GM23338 (cell line): ENCODE results near the gene FHIT. TPM values are rescaled to one million over a fixed set of nuclear protein-coding genes. Genes with fewer than 3 reads are reported as not detected.

Experiments
- ATAC-seq: fragments of 200-7000 bp; cut with Tn5 transposase; 3 replicates; pipeline ENCODE4 v1.9.1; 2020
- DNase-seq: peaks from one replicate; pipeline ENCODE4 v3.0.0-alpha.2; 2015; ENCODE audit warnings: low spot score
- H2AFZ ChIP-seq: fragments of 200-600 bp; sonication (generic); 2 replicates; pipeline ENCODE4 v1.8.0; 2016; ENCODE audit warnings: antibody characterized with exemption, mild to moderate bottlenecking, moderate library complexity
- H3F3A ChIP-seq: fragments of 200-600 bp; sonication (generic); replicated peaks from 2 replicates; pipeline ENCODE4 v1.8.0; 2017; ENCODE audit warnings: antibody characterized with exemption, mixed run types, low read depth
- H3K27ac ChIP-seq: fragments of 200-600 bp; sonication (generic); 2 replicates; pipeline ENCODE4 v1.6.1; 2016; ENCODE audit warnings: low read depth
- H3K27me3 ChIP-seq: fragments of 200-600 bp; sonication (generic); 2 replicates; pipeline ENCODE4 v1.8.0; 2016; ENCODE audit warnings: mild to moderate bottlenecking, mixed run types, moderate library complexity; ENCODE audit not compliant: insufficient read depth
- H3K36me3 ChIP-seq: fragments of 200-600 bp; sonication (generic); 2 replicates; pipeline ENCODE4 v1.8.0; 2016; ENCODE audit warnings: mild to moderate bottlenecking; ENCODE audit not compliant: insufficient read depth
- H3K4me1 ChIP-seq: fragments of 200-600 bp; sonication (generic); 2 replicates; pipeline ENCODE4 v1.8.0; 2016; ENCODE audit warnings: mild to moderate bottlenecking, moderate library complexity; ENCODE audit not compliant: insufficient read depth
- H3K4me2 ChIP-seq: fragments of 200-600 bp; sonication (generic); 2 replicates; pipeline ENCODE4 v1.7.1; 2017; ENCODE audit warnings: mixed run types
- H3K4me3 ChIP-seq: fragments of 200-600 bp; sonication (generic); 2 replicates; pipeline ENCODE4 v1.6.1; 2016; ENCODE audit warnings: mixed run types
- H3K79me2 ChIP-seq: fragments of 200-600 bp; sonication (generic); replicated peaks from 2 replicates; pipeline ENCODE4 v1.8.0; 2017; ENCODE audit warnings: mild to moderate bottlenecking; ENCODE audit not compliant: insufficient read depth
- H3K9me2 ChIP-seq: fragments of 200-600 bp; sonication (generic); 2 replicates; pipeline ENCODE4 v1.8.0; 2017; ENCODE audit not compliant: insufficient read depth
- H4K20me1 ChIP-seq: fragments of 200-600 bp; sonication (generic); replicated peaks from 2 replicates; pipeline ENCODE4 v1.8.0; 2017; ENCODE audit warnings: mild to moderate bottlenecking; ENCODE audit not compliant: insufficient read depth
- H3K27ac Mint-ChIP-seq: 2 replicates; pipeline ENCODE4 v1.8.0; 2020; ENCODE audit warnings: inconsistent platforms, mild to moderate bottlenecking, moderate library complexity, mixed read lengths
- H3K27me3 Mint-ChIP-seq: 3 replicates; pipeline ENCODE4 v1.8.0; 2022; ENCODE audit warnings: low read depth, mild to moderate bottlenecking, moderate library complexity, mixed read lengths, inconsistent platforms; ENCODE audit not compliant: insufficient read depth, poor library complexity
- H3K36me3 Mint-ChIP-seq: 3 replicates; pipeline ENCODE4 v1.8.0; 2021; ENCODE audit warnings: low read depth, mild to moderate bottlenecking, inconsistent platforms, moderate library complexity, mixed read lengths
- H3K4me1 Mint-ChIP-seq: 3 replicates; pipeline ENCODE4 v1.8.0; 2020; ENCODE audit warnings: mild to moderate bottlenecking, inconsistent platforms, mixed read lengths
- H3K4me3 Mint-ChIP-seq: 3 replicates; pipeline ENCODE4 v1.8.0; 2021; ENCODE audit warnings: moderate library complexity, mild to moderate bottlenecking, inconsistent platforms, mixed read lengths
- H3K9me3 Mint-ChIP-seq: 3 replicates; pipeline ENCODE4 v1.8.0; 2020; ENCODE audit warnings: moderate library complexity, mild to moderate bottlenecking, inconsistent platforms, mixed read lengths
- CREB1 ChIP-seq: fragments of 250-450 bp; sonication (Bioruptor Pico); IDR thresholded peaks from 2 replicates; pipeline ENCODE4 v1.5.0; 2020; ENCODE audit warnings: low read depth, mild to moderate bottlenecking, moderate library complexity
- JUNB ChIP-seq: IDR thresholded peaks from one replicate; pipeline ENCODE4 v1.6.1; 2016; ENCODE audit warnings: antibody characterized with exemption; ENCODE audit not compliant: unreplicated experiment
- POLR2AphosphoS5 ChIP-seq: IDR thresholded peaks from 2 replicates; pipeline ENCODE4 v1.6.1; 2016; ENCODE audit warnings: antibody characterized with exemption, low read depth
- ZNF114 ChIP-seq: fragments of 250-450 bp; sonication (Bioruptor Pico); IDR thresholded peaks from 2 replicates; pipeline ENCODE4 v1.5.0; 2020; ENCODE audit warnings: mild to moderate bottlenecking, moderate library complexity
- ZNF331 ChIP-seq: fragments of 250-450 bp; sonication (Bioruptor Pico); IDR thresholded peaks from 2 replicates; pipeline ENCODE4 v1.5.0; 2020; ENCODE audit warnings: low read depth, mild to moderate bottlenecking, moderate library complexity
- polyA plus RNA-seq: library from polyadenylated mRNA; unstranded; fragments of >200 nt; fragmentation: Nextera tagmentation; extraction: Ambion mirVana; gene quantifications from 2 replicates; pipeline ENCODE4 v1.2.1, GENCODE V29; 2016
- total RNA-seq: library from RNA; depleted of rRNA; stranded (reverse); fragments of >200 nt; shearing (Covaris generic); gene quantifications from 2 replicates; pipeline ENCODE4 v1.2.3, GENCODE V29; 2014
- TF ChIP-seq, protein P1 (sequence below): fragments of 250-450 bp; sonication (Bioruptor Pico); IDR thresholded peaks from 2 replicates; pipeline ENCODE4 v1.5.0; 2020; ENCODE audit warnings: mild to moderate bottlenecking, moderate library complexity
- TF ChIP-seq, protein P2 (sequence below): IDR thresholded peaks from one replicate; pipeline ENCODE4 v1.6.1; 2018; ENCODE audit warnings: antibody characterized with exemption; ENCODE audit not compliant: unreplicated experiment

Gene FHIT
- total and polyA plus RNA-seq, 2 experiments from 2014 or later = 3.0 to 8.3 TPM

DNA sequence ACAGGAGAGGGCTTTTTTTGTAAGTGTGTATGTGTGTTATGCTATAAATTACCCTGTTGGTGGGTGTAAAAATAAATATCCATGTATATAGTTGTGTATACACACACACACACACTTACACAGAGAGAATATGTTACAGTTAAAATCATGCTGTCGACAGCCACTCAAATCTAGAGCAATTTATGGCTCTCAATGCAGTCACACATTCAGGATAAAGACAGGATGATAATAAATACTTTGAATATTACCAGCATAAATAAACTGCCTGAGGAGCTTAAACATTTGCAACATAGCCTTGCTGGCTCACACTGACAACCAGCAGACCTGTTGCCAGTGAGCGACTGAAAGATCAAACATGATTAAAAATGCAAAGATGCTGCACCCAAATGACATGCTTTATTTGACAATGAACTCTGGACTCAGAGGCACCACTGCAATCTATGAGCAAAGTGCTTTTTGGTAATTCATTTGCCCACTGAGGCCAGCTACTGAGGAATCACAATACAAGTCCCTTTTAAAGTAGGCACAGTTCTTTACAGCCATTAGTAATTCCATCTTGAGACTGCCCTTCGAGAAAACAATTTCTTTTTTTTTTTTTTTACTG, 458.9 kb downstream of the FHIT start:
- Mint-ChIP-seq H3K9me3 (no peaks in the 10 kb centered on the region), H3K36me3 (no peaks in the 10 kb centered on the region), H3K27ac (no peak overlapping the region), H3K27me3 (no peaks in the 10 kb centered on the region), H3K4me3 (no peak overlapping the region), H3K4me1 (peaks cover 11% of the 10 kb centered on the region)
- TF ChIP-seq ZNF331 (CRISPR knock-in tag) (no peak), CREB1 (CRISPR knock-in tag) (no peak), JUNB (no peak), ZNF114 (CRISPR knock-in tag) (no peak), POLR2AphosphoS5 (no peak)
- TF ChIP-seq, protein P1, sequence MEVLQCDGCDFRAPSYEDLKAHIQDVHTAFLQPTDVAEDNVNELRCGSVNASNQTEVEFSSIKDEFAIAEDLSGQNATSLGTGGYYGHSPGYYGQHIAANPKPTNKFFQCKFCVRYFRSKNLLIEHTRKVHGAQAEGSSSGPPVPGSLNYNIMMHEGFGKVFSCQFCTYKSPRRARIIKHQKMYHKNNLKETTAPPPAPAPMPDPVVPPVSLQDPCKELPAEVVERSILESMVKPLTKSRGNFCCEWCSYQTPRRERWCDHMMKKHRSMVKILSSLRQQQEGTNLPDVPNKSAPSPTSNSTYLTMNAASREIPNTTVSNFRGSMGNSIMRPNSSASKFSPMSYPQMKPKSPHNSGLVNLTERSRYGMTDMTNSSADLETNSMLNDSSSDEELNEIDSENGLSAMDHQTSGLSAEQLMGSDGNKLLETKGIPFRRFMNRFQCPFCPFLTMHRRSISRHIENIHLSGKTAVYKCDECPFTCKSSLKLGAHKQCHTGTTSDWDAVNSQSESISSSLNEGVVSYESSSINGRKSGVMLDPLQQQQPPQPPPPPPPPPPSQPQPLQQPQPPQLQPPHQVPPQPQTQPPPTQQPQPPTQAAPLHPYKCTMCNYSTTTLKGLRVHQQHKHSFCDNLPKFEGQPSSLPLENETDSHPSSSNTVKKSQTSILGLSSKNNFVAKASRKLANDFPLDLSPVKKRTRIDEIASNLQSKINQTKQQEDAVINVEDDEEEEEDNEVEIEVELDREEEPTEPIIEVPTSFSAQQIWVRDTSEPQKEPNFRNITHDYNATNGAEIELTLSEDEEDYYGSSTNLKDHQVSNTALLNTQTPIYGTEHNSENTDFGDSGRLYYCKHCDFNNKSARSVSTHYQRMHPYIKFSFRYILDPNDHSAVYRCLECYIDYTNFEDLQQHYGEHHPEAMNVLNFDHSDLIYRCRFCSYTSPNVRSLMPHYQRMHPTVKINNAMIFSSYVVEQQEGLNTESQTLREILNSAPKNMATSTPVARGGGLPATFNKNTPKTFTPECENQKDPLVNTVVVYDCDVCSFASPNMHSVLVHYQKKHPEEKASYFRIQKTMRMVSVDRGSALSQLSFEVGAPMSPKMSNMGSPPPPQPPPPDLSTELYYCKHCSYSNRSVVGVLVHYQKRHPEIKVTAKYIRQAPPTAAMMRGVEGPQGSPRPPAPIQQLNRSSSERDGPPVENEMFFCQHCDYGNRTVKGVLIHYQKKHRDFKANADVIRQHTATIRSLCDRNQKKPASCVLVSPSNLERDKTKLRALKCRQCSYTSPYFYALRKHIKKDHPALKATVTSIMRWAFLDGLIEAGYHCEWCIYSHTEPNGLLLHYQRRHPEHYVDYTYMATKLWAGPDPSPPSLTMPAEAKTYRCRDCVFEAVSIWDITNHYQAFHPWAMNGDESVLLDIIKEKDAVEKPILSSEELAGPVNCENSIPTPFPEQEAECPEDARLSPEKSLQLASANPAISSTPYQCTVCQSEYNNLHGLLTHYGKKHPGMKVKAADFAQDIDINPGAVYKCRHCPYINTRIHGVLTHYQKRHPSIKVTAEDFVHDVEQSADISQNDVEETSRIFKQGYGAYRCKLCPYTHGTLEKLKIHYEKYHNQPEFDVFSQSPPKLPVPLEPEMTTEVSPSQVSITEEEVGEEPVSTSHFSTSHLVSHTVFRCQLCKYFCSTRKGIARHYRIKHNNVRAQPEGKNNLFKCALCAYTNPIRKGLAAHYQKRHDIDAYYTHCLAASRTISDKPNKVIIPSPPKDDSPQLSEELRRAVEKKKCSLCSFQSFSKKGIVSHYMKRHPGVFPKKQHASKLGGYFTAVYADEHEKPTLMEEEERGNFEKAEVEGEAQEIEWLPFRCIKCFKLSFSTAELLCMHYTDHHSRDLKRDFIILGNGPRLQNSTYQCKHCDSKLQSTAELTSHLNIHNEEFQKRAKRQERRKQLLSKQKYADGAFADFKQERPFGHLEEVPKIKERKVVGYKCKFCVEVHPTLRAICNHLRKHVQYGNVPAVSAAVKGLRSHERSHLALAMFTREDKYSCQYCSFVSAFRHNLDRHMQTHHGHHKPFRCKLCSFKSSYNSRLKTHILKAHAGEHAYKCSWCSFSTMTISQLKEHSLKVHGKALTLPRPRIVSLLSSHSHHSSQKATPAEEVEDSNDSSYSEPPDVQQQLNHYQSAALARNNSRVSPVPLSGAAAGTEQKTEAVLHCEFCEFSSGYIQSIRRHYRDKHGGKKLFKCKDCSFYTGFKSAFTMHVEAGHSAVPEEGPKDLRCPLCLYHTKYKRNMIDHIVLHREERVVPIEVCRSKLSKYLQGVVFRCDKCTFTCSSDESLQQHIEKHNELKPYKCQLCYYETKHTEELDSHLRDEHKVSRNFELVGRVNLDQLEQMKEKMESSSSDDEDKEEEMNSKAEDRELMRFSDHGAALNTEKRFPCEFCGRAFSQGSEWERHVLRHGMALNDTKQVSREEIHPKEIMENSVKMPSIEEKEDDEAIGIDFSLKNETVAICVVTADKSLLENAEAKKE (CRISPR knock-in tag) = no peak
- TF ChIP-seq, protein P2, sequence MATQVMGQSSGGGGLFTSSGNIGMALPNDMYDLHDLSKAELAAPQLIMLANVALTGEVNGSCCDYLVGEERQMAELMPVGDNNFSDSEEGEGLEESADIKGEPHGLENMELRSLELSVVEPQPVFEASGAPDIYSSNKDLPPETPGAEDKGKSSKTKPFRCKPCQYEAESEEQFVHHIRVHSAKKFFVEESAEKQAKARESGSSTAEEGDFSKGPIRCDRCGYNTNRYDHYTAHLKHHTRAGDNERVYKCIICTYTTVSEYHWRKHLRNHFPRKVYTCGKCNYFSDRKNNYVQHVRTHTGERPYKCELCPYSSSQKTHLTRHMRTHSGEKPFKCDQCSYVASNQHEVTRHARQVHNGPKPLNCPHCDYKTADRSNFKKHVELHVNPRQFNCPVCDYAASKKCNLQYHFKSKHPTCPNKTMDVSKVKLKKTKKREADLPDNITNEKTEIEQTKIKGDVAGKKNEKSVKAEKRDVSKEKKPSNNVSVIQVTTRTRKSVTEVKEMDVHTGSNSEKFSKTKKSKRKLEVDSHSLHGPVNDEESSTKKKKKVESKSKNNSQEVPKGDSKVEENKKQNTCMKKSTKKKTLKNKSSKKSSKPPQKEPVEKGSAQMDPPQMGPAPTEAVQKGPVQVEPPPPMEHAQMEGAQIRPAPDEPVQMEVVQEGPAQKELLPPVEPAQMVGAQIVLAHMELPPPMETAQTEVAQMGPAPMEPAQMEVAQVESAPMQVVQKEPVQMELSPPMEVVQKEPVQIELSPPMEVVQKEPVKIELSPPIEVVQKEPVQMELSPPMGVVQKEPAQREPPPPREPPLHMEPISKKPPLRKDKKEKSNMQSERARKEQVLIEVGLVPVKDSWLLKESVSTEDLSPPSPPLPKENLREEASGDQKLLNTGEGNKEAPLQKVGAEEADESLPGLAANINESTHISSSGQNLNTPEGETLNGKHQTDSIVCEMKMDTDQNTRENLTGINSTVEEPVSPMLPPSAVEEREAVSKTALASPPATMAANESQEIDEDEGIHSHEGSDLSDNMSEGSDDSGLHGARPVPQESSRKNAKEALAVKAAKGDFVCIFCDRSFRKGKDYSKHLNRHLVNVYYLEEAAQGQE = no peak
- H3K4me3 ChIP-seq = no peak overlapping the region
- no peaks in the 10 kb centered on the region for H3K9me2 ChIP-seq
- no peaks in the 10 kb centered on the region for H3K36me3 ChIP-seq
- H3F3A ChIP-seq = no peaks in the 10 kb centered on the region
- no peaks in the 10 kb centered on the region for H3K27me3 ChIP-seq
- peaks cover 7% of the 10 kb centered on the region for H3K4me1 ChIP-seq
- H3K79me2 ChIP-seq = no peaks in the 10 kb centered on the region
- no peak overlapping the region for H3K27ac ChIP-seq
- DNase-seq (no peak), ATAC-seq (no peak)
- H2AFZ ChIP-seq = no peak overlapping the region
- no peak overlapping the region for H3K4me2 ChIP-seq
- H4K20me1 ChIP-seq = no peaks in the 10 kb centered on the region
